Fibroblast of the conjunctiva (primary cell): ENCODE results near the gene PARD6G.

Experiments
- DNase-seq: peaks from one replicate; pipeline ENCODE4 v3.0.0-alpha.2; 2010; ENCODE audit warnings: low read depth

Gene PARD6G

DNA sequence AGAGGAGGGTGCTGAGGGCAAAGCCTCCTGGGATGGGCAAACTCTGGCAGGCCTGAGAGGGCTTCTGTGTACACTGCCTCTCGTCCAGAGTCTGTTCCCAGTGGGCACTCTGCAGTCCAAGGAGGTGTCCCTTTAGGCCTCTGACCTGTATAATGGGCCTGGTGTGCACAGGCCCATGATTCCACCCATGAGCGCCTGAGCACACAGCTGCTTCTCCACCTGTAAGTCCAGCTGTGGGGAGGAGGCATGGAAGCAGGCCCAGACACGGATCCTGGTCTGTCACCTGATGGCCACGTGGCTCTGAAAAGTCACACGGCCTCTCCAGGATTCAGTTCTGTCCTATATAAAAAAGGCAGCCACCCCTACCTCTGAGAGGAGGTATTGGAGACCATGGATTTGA is 57.0 kb downstream of the PARD6G start:
- no peak for DNase-seq

DNA sequence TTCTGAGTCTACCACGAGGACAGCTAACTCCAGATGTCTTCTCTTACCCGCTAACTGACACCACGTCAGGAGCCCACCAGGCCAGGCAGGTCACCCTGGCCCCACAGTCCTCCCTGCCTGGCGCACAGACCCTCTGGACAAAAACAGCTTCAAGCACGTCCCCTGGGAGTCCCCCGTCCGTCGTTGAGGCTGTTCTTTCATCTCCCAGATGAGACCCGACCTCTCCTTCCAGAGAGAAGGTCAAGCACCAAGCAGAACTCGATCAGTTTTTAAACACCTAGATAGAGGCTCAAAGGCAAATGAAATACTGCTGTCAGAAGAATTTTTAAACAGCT is 57.8 kb downstream of the PARD6G start:
- DNase-seq, result no peak

DNA sequence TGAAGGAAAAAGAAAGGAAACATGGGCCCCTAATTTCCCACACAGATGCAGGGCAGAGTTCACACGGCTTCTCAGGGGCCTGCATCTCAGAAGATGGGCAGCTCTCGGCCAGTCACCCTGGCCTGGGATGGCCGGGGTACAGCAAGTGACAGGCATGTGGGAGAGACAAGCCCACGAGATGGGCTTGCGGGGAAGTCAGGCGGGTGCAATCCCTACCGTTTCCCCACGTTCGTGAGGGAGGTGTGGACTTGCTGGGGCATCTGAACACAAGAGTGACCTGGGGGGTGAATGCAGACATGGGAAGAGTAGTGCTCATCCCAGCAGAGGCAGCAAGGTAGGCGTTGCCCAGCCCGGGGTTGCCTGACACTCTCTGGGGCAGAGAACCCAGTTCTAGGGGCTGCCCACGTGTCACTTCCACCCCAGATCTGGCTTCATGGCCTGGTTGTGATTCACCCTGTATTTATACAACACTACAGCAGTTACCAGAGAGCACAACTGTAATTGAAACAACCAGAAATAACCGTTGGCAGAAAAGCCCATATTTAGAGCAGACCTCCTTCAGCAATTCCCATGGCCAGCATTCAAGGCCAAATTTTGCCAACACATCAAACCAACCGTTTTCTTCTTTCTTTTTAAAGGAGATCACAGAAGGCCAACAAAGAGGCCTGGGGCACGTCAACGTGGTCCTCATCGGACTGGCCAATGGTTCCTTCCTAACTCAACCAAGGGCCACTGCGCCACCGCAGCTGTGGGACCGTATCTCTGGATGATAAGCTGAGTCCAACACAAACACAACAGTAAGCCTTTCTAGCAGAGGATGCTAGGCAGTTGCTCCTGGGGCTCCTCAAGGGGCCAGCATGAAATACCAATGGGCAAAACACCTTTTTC is 58.4 kb downstream of the PARD6G start:
- DNase-seq, result no peak

DNA sequence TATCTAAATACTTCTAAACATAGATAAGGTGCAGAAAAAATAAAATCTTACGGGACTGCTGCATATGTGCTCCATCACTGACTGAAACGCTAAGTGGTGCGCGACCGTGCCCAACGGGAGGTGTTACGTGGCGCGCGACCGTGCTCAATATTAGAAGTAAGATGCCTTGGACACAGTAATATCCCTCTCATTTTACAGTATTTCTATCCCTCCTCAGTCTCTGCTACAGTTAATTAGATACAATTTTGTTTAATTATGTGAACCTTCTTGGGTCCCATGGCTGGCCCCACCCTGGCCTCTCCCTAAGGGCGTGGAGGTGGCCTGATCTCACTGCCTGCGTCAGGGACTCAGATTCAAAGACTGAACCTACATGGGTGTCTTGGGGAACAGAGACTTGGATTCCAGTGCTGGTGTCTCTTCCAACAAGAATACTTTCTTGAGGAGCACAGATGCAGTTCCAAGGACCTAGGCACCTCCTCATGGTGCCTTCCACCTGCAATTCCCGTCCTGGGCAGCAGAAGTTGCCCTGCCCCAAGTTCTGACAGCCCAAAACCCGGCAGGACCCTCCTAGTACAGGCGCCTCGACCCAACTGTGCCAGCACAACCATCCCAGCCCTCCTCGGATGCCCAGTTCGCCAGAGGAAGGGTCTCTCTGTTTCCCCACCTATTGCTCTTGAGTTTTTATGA is 59.2 kb downstream of the PARD6G start:
- no peak for DNase-seq

DNA sequence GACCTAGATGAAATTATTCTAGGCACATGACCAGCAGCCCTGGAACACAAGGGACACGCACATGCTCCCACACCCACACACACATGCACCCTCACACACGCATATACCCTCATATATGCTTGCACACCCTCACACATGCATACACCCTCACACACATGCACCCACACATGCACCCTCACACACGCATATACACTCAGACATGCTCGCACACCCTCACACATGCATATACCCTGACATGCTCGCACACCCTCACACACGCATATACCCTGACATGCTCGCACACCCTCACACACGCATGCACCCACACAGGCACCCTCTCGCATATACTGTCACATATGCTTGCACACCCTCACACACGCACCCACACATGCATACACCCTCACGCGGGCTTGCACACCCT is 61.8 kb downstream of the PARD6G start:
- DNase-seq, result no peak

DNA sequence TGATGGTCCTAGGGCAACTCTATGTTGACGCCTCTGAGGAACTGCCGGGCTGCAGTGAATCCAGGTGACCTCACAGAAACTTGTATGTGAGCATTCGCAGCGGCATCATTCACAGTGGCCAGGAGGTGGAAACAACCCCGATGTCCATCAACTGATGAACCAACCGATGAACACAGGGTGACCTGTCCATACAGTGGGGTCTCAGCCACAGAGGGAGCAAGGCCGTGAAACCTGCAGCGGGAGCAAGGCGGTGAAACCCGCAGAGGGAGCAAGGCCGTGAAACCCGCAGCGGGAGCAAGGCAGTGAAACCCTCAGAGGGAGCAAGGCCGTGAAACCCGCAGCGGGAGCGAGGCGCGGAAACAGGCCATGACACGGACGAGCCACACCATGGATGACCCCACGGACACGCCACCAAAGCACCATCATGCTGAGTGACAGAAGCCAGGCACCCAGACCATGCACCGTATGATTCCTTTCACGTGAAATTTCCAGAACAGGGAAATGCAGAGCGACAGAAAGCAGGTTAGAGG is 63.0 kb downstream of the PARD6G start:
- DNase-seq, result no peak

DNA sequence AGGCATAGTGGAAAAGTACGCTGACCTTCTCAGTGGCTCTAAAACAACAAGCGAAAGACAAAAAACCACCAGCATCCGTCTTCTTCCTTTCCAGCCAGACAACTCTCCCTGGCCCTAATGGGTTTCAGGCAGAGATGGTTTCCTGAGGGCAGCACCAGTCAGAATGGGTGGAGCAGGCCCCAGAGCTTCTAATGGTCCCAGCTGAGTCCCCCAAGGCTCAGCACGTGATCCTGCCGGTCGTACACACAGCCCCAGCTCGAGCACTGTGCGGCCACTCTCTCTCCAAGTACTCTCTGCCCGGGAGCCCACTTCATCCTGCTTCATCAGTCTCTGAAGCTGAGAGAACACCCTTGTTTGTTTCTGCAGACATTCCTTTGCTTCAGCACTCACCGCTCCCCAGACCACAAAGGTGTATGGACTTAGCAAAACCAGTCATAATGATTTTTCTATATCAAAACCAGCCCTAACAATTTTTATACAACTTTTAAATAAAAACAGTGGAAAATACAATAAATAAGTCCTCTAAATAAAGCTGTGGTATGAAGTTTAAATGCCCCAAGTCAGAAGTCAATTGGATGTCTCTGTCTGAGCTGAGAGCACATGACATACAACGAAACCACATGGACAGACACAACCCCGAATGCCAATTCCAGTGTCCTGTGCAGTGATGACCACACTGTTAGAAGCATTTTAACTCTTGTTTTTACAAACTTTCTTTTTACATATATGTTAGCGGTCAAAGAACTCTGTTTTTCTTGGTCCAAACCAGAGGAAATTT is 63.9 kb downstream of the PARD6G start:
- DNase-seq, result no peak

DNA sequence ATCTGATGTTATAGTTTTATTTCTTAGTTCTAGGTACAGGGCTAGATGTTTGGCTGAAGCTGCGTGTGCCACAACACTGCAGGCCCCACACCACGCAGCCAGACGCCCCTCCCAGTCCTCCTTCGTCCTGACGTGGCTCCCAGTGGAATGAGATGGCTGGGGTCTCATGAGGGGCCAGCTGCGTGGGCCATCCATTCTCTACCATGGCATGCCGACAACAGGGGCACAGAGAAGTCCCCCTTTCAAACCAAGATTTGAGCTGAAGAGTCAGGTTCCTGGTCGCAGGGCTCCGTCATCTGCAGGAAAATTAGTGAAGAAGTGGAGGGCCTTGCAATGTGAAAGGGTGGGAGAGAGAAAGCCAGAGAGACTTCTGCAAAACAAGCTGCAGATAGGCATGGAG is 64.5 kb downstream of the PARD6G start:
- no peak for DNase-seq

DNA sequence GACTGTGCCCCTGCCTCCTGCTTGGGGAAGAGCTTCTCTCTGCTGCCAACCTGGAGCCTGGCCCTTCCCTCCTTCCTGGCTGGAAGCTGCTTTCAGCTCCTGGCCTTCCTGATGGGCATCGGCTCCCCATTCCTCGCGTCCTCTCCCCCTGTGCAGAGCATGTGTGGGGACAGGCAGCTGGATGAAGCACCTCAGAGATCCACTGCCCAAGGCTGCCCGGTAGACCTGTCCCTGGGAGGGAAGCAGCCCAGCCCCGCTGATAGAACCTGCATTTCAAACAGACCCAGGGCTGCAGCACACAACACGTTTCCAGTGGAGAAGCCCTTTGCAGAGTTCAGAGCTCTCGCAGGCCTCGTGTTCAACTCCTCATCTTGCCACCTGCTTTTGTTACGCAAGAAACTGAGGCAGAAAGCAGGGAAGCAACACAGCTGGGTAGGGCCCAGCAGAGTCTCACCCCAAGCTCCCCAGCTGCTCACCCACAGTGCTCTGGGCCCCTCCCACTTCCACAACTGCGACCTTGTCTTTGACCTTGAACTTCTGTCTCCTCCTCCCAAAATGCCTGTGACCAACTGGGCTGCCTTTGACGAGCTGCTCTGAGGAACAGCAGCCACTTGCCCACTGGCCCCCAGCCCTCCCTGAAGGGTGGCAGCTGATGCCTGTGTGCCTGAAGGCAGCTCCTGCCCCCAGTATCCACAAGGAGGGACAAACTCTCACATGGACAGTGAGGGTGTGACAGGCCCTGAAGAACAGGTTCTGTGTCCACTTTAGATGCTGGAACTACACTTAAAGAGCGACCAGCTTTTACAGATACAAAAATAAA is 65.5 kb downstream of the PARD6G start:
- no peak for DNase-seq

DNA sequence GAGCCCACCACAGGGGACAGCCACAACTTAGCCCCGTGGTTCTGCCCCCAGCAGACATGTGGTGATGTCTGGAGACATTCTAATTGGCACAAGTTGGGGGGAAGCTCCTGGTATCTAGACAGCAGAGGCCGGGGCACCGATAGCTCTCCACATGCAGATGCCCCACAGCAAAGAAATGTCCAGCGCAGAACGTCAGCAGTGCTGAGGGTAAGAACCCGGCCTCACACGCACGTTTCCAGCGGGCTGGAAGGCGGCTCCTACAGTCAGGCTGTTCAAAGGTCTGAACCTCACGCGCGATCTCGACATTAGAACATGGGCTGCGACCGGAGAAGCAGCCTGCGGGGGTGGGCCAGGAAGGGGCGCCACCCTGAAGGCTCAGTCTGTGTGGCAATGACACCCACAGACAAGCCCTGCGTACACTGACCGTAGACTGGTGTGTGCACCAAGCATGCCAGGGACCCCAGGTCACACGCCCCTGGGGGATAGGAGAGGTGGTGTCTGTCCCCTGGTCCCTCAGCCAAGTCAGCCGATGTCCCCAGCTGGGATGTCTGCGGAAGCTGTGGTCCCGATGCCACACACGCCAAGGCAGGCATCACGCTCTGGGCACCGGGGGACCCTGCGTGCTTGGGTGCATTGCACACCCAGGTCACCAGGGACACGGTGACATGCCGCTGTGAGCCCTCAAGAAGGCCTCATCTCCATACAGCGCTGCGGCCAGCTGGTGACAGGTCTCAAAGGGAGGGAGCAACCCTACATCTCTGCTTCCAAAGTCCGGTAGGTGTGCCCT is 66.3 kb downstream of the PARD6G start:
- DNase-seq, result no peak

DNA sequence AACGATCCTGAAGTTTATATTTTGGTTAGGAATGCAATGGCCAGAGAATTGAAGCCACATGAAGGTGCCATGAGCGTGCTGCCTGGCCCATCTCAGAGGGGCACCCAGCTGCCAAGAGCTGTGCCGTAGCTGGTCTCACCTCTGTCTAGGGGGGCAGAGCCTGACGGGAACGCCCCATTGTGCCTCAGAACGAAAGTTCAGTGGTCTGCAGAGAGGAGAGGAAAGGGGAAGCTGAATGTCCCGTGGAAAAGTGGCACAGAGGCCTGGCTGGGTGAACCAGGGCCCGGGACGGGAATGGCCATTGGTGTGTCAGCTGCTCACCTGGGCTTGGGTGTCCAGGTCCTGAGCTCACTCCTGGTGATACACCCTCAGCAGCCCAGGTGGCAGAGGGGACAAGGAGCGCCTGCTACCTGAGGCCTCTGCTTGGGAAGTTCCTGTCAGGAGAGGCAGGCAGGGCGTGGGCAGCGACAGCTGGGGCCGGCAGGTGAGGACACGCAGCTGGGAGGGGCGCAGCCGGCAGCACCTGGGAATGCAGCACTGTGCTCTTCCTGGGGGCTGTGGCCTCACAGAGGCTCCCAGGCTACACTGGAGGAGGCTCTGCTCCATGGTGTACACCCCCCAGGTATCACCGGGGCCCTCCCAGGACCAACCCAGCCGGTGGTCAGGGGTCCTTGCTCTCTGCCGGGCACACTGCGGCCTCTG is 67.3 kb downstream of the PARD6G start:
- DNase-seq, result no peak

DNA sequence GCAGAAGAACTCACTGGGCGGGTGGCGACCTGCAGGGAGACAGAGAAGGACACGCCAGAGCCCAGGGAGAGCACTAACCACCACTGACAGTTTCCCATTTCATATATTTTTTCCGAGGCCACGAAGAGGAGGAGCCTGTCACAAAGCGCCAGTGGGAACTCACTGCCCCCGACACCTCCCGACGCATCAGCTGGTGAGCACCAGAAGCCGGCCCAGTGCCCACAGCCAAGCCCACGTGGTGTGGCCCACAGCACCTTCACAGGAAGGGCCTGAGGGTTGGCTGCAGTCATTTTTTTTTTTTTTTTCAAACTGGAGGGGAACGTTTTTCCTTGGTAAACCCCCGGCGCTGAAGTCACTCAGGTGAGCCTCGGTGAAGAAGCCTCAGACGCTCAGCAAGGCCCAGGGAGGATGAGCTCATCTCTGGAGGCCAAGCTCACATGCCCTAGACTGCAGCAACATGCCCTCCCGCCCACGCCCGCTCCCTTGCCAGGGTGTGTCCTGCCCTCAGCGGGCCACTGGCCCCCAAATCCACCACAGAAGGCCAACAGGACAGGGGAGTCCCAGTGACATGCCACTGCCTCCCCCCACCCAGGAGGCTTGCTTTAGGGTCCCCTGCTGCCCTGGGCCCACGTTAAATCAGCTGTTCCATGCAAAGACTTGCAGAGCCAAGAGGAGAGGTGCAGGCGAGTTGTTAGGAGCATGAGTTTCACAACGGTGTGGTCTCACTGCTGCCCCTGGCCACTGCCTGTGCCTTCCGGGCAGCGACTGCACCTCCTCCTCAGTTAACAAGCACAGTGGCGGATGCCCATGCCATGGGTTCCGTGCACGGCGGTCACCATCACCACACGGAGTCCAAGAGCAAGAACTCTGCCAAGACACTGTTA is 68.1 kb downstream of the PARD6G start:
- no peak for DNase-seq

DNA sequence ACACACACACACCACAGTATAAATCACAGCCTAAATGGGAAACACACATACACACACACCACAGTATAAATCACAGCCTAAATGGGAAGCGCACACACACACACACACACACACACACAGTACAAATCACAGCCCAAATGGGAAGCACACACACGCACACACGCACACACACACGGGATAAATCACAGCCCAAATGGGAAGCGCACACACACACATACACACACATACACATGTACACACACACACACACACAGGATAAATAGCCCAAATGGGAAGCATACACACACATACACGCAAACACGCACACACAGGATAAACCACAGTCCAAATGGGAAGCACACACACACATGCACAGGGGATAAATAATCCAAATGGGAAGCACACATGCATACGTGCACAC is 70.2 kb downstream of the PARD6G start:
- no peak for DNase-seq

DNA sequence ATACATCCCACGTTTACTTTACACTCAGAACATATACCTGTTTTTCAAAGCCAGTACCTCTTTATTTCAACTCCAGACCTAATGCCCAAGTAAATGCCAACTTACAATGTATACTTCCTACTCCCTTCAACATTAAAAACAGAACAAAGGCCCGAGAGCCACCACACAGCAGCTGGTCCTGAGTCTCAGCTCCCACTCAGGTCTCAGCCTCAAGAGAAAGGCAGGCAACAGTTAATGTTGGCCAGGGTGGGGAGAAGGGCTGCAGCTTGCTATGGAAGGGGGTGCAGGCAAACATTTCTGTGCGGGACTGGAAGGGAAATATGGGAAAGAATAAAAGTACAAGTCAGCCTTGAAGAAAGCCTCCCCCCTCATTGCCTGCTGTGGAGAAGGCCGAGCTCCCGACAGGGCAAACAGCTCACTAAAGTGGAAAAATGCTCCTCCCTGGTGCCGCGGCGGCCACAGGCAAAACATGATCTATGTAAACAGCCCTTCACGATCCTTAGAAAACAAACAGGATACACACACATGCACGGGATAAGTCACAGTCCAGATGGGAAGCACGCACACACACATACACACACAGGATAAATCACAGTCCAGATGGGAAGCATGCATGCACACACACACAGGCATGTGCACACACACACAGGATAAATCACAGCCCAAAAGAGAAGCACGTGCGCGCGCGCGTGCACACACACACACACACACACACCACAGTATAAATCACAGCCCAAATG is 70.8 kb downstream of the PARD6G start:
- no peak for DNase-seq

DNA sequence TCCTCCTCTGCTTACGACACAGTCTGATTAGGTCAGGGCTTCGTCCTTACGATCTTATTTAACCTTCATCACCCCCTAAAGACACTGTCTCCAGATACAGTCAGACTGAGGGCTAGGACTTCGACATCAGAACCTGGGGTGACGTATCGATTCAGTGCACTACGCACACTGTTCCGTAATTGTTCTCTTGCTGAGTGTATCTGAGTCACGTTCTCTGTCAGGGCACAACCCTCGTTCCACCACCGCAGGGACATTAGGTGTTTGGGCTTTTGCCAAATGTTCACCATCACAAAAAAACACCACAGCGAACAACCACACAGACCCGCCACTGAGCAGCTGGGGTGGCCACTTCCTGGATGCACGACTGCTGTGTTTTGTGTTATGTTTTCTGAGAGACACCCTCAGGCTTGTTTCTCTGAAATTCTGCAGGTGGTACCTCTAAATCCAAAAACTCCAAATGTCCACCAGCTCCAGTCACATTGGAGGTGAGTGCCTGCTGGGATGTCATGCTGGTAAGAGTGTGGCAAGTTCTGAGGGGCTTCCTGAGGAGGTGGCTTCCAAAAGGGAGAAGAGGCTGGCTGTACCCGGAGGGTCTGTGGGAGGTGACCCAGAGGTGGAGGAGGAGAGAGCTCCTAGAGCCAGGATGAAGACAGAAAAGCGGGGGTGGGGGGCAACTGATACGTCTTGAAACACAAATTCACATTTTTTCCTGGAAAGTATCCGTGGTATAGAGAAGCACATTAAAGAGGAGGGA is 71.7 kb downstream of the PARD6G start:
- DNase-seq, result no peak

DNA sequence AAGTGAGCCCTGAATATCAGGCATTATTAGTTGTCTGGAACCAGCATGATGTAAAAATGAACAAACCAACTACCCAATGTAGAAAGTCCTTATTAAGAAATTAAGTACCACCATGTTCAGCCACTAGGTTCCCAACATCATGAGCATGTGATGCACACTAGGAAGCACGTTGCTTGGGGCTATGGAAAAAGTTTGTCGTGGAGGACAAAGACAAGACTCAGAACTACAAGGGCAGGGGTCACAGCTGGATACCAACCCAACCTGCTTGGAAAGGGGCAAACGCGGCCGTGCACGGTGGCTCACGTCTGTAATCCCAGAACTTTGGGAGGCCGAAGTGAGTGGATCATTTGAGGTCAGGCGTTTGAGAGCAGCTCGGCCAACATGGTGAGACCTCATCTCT is 74.3 kb downstream of the PARD6G start:
- DNase-seq, result no peak

DNA sequence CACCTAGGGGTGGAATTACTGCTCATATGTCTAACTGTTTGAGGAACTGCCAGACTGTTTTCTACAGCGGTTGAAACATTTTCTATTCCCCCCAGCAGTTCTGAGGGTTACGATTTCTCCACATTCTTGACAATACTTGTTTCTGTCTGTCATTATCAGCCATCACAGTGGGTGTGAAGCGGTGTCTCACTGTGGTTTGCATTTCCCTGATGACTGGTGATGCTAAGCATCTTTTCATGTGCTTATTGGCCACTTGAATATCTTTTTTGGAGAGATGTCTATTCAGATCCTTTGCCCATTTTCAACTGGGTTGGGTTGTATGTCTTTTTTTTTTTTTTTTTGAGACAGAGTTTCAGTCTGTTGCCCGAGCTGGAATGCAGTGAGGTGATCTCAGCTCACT is 75.3 kb downstream of the PARD6G start:
- no peak for DNase-seq
